Measurements from ENCODE around the gene UBE3D. TPM values are rescaled to one million over a fixed set of nuclear protein-coding genes. Genes with fewer than 3 reads are reported as not detected.

UBE3D gene
- total and polyA plus RNA-seq, 11 donors, result 2.0 to 5.3 (median 2.9) TPM

DNA sequence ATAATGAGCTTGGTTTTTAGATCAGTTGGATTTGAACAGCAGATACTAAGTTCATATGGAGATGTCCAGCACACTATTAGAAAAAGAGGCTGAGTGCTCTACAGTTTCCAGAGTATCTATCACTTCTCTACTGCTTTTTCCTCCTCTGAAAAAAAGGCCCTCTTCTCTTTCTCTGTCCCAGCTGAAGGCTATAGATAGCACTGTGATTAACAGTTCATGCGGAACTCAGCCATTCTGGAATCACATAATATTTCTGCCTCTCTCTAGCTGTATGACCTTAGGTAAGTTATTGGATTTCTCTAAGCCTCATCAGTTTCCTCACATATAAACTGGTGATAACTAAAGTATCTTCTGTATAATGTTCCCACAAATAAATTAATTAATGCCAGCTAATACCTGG lies 184.1 kb downstream of the UBE3D start:
- Histone ChIP-seq H3K36me3 (no peaks in the 10 kb centered on the region), H3K9me3 (no peaks in the 10 kb centered on the region), H3K27me3 (no peaks in the 10 kb centered on the region), H3K4me1 (no peaks in the 10 kb centered on the region), H3K27ac (no peak overlapping the region), H3K4me3 (no peak overlapping the region)
- 58 to 76% (median 67%) methylated on average over 1 of the region's 1 CpG for WGBS, 4 donors
- ATAC-seq, result no peak
- TF ChIP-seq POLR2A (IDR thresholded peaks at IDR 0.05), result no peak
- TF ChIP-seq, protein P1, sequence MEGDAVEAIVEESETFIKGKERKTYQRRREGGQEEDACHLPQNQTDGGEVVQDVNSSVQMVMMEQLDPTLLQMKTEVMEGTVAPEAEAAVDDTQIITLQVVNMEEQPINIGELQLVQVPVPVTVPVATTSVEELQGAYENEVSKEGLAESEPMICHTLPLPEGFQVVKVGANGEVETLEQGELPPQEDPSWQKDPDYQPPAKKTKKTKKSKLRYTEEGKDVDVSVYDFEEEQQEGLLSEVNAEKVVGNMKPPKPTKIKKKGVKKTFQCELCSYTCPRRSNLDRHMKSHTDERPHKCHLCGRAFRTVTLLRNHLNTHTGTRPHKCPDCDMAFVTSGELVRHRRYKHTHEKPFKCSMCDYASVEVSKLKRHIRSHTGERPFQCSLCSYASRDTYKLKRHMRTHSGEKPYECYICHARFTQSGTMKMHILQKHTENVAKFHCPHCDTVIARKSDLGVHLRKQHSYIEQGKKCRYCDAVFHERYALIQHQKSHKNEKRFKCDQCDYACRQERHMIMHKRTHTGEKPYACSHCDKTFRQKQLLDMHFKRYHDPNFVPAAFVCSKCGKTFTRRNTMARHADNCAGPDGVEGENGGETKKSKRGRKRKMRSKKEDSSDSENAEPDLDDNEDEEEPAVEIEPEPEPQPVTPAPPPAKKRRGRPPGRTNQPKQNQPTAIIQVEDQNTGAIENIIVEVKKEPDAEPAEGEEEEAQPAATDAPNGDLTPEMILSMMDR (IDR thresholded peaks at IDR 0.05), result no peak
- intact Hi-C loops (cut with DNase I), result no loop called here
- DNase-seq, result no peak

DNA sequence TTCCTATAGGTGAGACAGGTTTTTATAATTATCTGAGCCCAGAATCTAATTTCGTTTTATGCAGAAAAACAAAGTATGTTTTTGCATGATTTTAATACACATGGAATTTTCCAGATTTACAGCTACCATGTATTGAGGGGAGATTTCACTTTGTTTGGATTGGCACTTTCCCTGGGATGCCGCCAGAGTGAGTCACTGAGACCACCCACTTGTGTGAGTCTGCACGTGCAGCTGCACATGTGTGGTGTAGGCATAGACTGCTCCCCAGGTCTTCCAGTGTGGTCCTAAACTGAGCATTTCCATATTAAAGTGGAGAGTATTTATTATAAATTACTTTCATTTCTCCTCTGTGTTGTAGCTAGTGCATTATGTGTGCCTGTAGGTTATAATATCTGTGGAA lies 186.8 kb downstream of the UBE3D start:
- Histone ChIP-seq H3K36me3 (no peaks in the 10 kb centered on the region), H3K9me3 (no peaks in the 10 kb centered on the region), H3K4me3 (no peak overlapping the region), H3K27ac (no peak overlapping the region), H3K4me1 (no peaks in the 10 kb centered on the region), H3K27me3 (no peaks in the 10 kb centered on the region)
- intact Hi-C loops (cut with DNase I), result no loop called here
- TF ChIP-seq, protein P1 (IDR thresholded peaks at IDR 0.05), result no peak
- TF ChIP-seq POLR2A (IDR thresholded peaks at IDR 0.05), result no peak
- DNase-seq (no peak), ATAC-seq (no peak)
- WGBS, 4 donors, result 46 to 60% (median 56%) methylated on average over 3 of the region's 3 CpGs

DNA sequence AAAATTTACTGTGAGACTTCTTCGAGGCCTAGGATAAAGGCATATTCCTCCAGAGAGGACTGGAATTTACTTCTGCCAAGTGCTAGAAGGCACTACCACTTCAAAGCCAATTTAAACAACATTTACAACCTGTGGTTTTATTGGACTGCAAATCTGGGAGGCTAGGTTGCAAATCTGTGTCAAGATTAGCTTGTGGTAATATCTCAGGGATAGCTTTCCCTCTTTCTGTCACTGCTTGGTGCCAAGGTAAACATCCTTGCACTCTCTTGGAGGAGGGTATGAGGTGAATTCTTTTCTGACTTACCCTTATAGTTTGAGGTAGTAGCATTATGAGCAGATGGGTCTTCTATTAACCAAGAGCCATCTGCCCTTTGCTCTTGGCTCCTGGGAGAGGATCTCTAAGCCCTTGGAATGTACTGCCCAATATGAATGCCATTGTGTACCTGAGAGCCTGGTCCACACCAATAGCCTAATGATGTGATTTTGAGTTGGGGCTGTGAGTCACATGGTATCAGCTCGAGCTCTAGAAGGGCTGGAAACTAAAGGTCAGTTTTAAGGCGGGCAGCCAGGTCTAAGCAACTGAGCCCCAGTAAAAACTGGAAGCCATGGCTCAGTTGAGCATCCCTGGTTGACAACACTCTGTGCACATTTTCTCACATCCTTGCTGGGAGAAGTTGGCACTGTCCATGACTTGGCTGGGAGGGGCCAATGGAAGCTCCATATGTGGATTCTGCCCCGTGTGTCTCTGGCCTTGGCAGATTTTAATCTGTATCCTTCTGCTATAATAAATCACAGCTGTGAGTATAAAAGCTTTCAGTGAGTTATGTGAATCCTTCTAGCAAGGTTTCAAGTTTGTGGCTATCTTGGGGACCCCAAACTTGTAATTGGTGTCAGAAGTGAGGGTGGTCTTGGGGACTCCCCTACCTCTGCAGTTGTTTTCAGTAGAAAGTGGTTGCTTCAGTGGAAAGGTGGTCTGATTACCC lies 188.1 kb downstream of the UBE3D start:
- no peak for ATAC-seq
- TF ChIP-seq, protein P1 (IDR thresholded peaks at IDR 0.05), result no peak
- no peak for TF ChIP-seq POLR2A (IDR thresholded peaks at IDR 0.05)
- no peaks in the 10 kb centered on the region for H3K36me3 ChIP-seq
- no peaks in the 10 kb centered on the region for H3K9me3 ChIP-seq
- H3K4me1 ChIP-seq, result no peaks in the 10 kb centered on the region
- WGBS, 4 donors, result 37 to 66% (median 61%) methylated on average over 2 to 4 of the region's 4 CpGs
- no peak for DNase-seq
- intact Hi-C loops (cut with DNase I), result no loop called here
- no peaks in the 10 kb centered on the region for H3K27me3 ChIP-seq
- no peak overlapping the region for H3K4me3 ChIP-seq
- no peak overlapping the region for H3K27ac ChIP-seq

DNA sequence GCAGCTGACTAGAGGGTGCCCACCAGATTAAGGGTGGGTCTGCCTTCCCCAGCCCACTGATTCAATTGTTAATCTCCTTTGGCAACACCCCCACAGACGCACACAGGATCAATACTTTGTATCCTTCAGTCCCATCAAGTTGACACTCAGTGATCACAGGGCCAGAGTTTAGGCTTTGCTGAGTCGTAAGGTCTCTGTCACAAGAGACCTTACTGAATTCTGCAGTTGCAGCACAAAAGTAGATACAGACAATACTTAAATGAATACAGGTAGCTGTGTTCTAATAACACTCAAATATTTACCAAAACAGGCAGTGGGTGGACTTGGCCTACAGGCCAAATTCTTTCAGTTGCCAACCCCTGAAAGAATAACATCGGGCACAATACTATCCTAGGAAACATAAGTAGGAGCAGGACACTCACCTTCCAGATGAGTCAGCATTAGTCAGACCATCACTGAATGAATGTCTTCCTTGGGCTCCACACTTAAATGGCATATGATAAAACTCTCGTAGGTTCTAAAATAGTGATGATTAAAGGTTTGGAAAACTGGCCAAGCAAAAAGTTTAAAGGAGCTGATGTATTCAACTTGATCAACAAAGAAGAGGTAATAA lies 190.0 kb downstream of the UBE3D start:
- TF ChIP-seq, protein P1 (IDR thresholded peaks at IDR 0.05), result no peak
- no peak for TF ChIP-seq POLR2A (IDR thresholded peaks at IDR 0.05)
- no peaks in the 10 kb centered on the region for H3K27me3 ChIP-seq
- ATAC-seq (no peak), DNase-seq (no peak)
- 72 to 83% (median 81%) methylated on average over 4 of the region's 4 CpGs for WGBS, 4 donors
- H3K36me3 ChIP-seq, result no peaks in the 10 kb centered on the region
- H3K27ac ChIP-seq, result no peak overlapping the region
- no peak overlapping the region for H3K4me3 ChIP-seq
- H3K9me3 ChIP-seq, result no peaks in the 10 kb centered on the region
- H3K4me1 ChIP-seq, result no peaks in the 10 kb centered on the region
- intact Hi-C loops (cut with DNase I), result no loop called here

All from heart left ventricle (tissue), 16 donors.